Chondrocyte (in vitro differentiated cells): ENCODE measurements around the gene CTNNA1. TPM values are rescaled to one million over a fixed set of nuclear protein-coding genes. Genes with fewer than 3 reads are reported as not detected.

Experiments
- DNase-seq: peaks from one replicate; pipeline ENCODE4 v3.0.0; 2021; ENCODE audit warnings: mixed read lengths, low spot score
- H3K27ac Mint-ChIP-seq: one replicate; pipeline ENCODE4 v1.8.0; 2021; ENCODE audit warnings: mild to moderate bottlenecking, moderate library complexity, mixed read lengths; ENCODE audit not compliant: unreplicated experiment
- H3K27me3 Mint-ChIP-seq: 2 replicates; pipeline ENCODE4 v1.8.0; 2021; ENCODE audit warnings: low read depth, mixed read lengths
- H3K36me3 Mint-ChIP-seq: 2 replicates; pipeline ENCODE4 v1.8.0; 2021; ENCODE audit warnings: low read depth, mixed read lengths
- H3K4me1 Mint-ChIP-seq: 2 replicates; pipeline ENCODE4 v1.8.0; 2021; ENCODE audit warnings: low read depth, mild to moderate bottlenecking, mixed read lengths
- H3K4me3 Mint-ChIP-seq: one replicate; pipeline ENCODE4 v1.8.0; 2021; ENCODE audit warnings: mild to moderate bottlenecking, moderate library complexity, mixed read lengths; ENCODE audit not compliant: unreplicated experiment
- H3K9me3 Mint-ChIP-seq: 2 replicates; pipeline ENCODE4 v1.8.0; 2021; ENCODE audit warnings: low read depth, mixed read lengths
- total RNA-seq: library from RNA; stranded (reverse); gene quantifications from 3 replicates; pipeline ENCODE4 v1.2.1, GENCODE V29; 2021
- TF ChIP-seq, protein P1 (sequence below): fragments of 200-600 bp; sonication (generic); IDR thresholded peaks from 2 replicates; pipeline ENCODE4 v1.5.0; 2021; ENCODE audit warnings: antibody characterized with exemption, mild to moderate bottlenecking, moderate library complexity

The CTNNA1 gene
- total RNA-seq, 1 donor from 2014 or later = 397 TPM

DNA sequence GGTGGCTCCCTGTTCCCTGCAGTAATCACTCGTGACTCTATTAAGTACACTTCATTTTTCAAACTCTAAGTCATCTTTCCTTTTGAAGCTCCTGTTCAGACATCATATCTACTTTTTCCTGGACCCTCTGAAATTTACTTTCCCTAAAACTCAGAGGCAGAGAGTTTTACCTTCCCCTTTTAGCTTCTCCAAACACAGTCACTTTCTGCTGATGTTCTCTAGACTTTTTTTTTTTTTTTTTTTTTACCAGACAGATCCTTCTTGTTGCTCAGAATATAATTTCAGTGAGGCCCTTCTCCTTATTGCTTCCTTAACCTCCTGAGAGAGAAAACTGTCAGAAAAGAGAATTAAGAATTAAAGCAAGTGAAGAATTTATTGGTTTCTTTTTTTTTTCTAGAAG is 208.5 kb downstream of the CTNNA1 start:
- TF ChIP-seq, protein P1, sequence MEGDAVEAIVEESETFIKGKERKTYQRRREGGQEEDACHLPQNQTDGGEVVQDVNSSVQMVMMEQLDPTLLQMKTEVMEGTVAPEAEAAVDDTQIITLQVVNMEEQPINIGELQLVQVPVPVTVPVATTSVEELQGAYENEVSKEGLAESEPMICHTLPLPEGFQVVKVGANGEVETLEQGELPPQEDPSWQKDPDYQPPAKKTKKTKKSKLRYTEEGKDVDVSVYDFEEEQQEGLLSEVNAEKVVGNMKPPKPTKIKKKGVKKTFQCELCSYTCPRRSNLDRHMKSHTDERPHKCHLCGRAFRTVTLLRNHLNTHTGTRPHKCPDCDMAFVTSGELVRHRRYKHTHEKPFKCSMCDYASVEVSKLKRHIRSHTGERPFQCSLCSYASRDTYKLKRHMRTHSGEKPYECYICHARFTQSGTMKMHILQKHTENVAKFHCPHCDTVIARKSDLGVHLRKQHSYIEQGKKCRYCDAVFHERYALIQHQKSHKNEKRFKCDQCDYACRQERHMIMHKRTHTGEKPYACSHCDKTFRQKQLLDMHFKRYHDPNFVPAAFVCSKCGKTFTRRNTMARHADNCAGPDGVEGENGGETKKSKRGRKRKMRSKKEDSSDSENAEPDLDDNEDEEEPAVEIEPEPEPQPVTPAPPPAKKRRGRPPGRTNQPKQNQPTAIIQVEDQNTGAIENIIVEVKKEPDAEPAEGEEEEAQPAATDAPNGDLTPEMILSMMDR = no peak
- no peak for DNase-seq
- Mint-ChIP-seq H3K4me1 (peaks cover 33% of the 10 kb centered on the region), H3K9me3 (no peaks in the 10 kb centered on the region), H3K27me3 (no peaks in the 10 kb centered on the region), H3K27ac (no peak overlapping the region), H3K36me3 (no peaks in the 10 kb centered on the region), H3K4me3 (no peak overlapping the region)

DNA sequence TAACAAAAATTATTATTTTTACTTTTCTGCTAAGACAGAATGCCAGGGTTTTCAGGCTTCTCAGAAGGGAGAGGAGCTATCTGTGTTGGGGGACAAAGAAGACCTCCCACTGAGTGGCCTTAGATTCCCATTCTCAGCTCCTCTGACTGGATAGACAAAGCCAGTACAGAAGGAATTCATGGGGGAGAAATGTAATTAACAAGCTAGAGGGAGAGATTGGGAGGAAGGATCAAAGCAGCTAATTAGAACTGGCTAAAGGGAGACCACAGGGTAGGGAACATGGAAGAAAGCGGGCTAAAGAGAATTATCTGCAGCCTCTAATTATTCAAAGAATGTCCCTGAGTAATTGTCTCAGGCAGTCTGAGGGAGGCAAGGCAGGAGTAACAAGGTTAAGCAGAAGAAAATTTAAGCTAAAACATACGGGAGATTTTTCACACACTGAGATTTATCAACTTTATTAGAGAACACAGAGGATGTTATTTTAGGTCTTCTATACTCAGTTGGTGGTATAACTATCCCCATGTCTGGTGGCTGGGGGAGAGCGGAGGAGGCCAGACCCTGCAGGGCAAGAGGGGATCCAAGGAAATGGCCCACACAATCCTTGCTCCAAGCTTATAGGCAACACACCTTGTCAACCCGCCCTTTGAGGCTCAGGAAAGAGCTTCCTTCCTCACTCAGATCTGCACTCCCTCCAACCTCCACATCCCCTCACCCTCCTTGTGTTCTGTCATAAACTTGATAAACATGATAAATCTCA is 209.6 kb downstream of the CTNNA1 start:
- Mint-ChIP-seq H3K36me3 (no peaks in the 10 kb centered on the region), H3K4me3 (no peak overlapping the region), H3K9me3 (no peaks in the 10 kb centered on the region), H3K27me3 (no peaks in the 10 kb centered on the region), H3K4me1 (peaks cover 39% of the 10 kb centered on the region), H3K27ac (peak overlapping the region; percentile 23)
- TF ChIP-seq, protein P1 = no peak
- no peak for DNase-seq

DNA sequence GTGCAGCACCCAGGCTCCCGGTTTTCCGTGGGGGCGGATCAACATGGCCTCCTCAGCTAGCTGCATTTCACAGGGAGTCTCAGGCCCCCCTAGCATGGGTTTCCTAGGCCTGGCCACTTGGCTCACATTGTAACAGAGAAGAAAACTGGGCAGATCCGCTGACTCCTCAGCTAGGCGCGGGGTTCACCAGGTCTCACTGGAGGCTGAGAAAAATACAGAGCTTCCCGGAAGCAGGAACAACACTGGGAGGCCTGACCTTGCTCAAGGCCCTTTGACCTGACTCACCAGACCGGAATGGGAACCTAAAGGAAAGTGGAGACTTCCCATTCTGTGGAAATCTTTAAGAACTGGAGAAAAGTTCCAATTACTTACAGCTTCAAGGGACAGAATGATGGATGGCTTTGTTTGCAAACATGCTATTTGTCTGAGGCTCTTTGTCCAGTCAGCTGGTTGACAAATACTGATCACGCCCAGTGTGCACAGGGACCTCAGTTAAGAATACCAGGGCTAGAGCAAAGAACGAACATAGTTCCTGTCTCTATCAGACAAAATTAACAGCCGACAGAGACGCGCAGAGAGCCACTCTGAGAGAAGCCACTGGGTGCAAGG is 210.6 kb downstream of the CTNNA1 start:
- H3K27me3 Mint-ChIP-seq = no peaks in the 10 kb centered on the region
- no peaks in the 10 kb centered on the region for H3K9me3 Mint-ChIP-seq
- H3K4me1 Mint-ChIP-seq = peaks cover 46% of the 10 kb centered on the region
- H3K27ac Mint-ChIP-seq = no peak overlapping the region
- H3K4me3 Mint-ChIP-seq = no peak overlapping the region
- H3K36me3 Mint-ChIP-seq = peaks cover 4% of the 10 kb centered on the region
- TF ChIP-seq, protein P1 = no peak
- no peak for DNase-seq

DNA sequence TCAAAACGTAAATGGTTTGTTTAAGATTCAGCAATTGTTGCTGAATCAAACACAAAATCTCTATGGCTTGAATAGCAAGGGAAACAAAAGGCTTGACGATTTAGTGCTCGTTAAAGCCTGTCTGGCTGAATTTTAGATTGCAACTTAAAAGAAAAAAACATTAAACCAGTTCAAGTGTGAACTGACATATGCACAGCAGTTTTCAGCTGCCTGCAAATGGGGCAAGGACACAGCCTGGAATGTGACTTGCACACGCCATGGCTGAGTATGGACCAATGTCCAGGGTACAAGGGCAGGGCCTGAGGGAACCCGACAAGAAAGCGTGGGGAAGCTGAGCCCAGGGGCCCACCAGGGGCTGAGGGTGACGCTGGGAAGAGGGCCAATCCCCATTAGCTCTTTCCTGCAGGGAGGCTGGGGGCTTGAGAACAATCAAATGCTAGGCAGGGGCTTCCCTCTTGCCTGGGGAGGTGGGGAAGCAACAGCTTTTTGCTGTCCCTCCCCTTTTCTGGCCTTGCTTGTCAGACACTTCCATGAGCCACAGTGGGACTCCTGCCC is 211.5 kb downstream of the CTNNA1 start:
- Mint-ChIP-seq H3K27me3 (no peaks in the 10 kb centered on the region), H3K27ac (no peak overlapping the region), H3K4me1 (peaks cover 50% of the 10 kb centered on the region), H3K9me3 (no peaks in the 10 kb centered on the region), H3K4me3 (no peak overlapping the region), H3K36me3 (peaks cover 4% of the 10 kb centered on the region)
- TF ChIP-seq, protein P1 = no peak
- DNase-seq = no peak

DNA sequence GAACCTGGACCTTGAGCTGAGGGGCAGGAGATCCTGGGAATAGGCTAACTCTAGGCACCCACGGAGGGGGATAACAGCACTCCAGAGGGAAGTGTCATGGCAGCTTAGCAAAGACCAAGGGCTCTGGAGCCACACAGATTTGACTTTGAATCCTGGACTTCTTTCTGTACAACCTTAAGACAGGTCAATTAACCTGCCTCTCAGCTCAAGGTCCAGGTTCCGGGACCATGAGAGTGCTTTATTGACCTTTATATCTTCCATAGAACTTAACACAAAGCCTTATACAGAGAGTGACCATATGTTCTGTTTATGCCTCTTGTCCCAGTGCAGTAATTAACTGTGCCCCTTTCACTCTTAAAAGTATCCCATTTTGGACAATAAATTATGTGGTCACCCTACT is 212.4 kb downstream of the CTNNA1 start:
- Mint-ChIP-seq H3K27ac (no peak overlapping the region), H3K36me3 (peaks cover 4% of the 10 kb centered on the region), H3K4me1 (peaks cover 56% of the 10 kb centered on the region), H3K9me3 (no peaks in the 10 kb centered on the region), H3K27me3 (no peaks in the 10 kb centered on the region), H3K4me3 (no peak overlapping the region)
- TF ChIP-seq, protein P1 = no peak
- DNase-seq = no peak
